GM23338 (cell line): Measurements from ENCODE around the gene LSP1. TPM values are rescaled to one million over a fixed set of nuclear protein-coding genes. Genes with fewer than 3 reads are reported as not detected.

Source experiments
- ATAC-seq: fragments of 200-7000 bp; cut with Tn5 transposase; 3 replicates; pipeline ENCODE4 v1.9.1; 2020
- DNase-seq: peaks from one replicate; pipeline ENCODE4 v3.0.0-alpha.2; 2015; ENCODE audit warnings: low spot score
- H2AFZ ChIP-seq: fragments of 200-600 bp; sonication (generic); 2 replicates; pipeline ENCODE4 v1.8.0; 2016; ENCODE audit warnings: antibody characterized with exemption, mild to moderate bottlenecking, moderate library complexity
- H3F3A ChIP-seq: fragments of 200-600 bp; sonication (generic); replicated peaks from 2 replicates; pipeline ENCODE4 v1.8.0; 2017; ENCODE audit warnings: antibody characterized with exemption, mixed run types, low read depth
- H3K27ac ChIP-seq: fragments of 200-600 bp; sonication (generic); 2 replicates; pipeline ENCODE4 v1.6.1; 2016; ENCODE audit warnings: low read depth
- H3K27me3 ChIP-seq: fragments of 200-600 bp; sonication (generic); 2 replicates; pipeline ENCODE4 v1.8.0; 2016; ENCODE audit warnings: mild to moderate bottlenecking, mixed run types, moderate library complexity; ENCODE audit not compliant: insufficient read depth
- H3K36me3 ChIP-seq: fragments of 200-600 bp; sonication (generic); 2 replicates; pipeline ENCODE4 v1.8.0; 2016; ENCODE audit warnings: mild to moderate bottlenecking; ENCODE audit not compliant: insufficient read depth
- H3K4me1 ChIP-seq: fragments of 200-600 bp; sonication (generic); 2 replicates; pipeline ENCODE4 v1.8.0; 2016; ENCODE audit warnings: mild to moderate bottlenecking, moderate library complexity; ENCODE audit not compliant: insufficient read depth
- H3K4me2 ChIP-seq: fragments of 200-600 bp; sonication (generic); 2 replicates; pipeline ENCODE4 v1.7.1; 2017; ENCODE audit warnings: mixed run types
- H3K4me3 ChIP-seq: fragments of 200-600 bp; sonication (generic); 2 replicates; pipeline ENCODE4 v1.6.1; 2016; ENCODE audit warnings: mixed run types
- H3K79me2 ChIP-seq: fragments of 200-600 bp; sonication (generic); replicated peaks from 2 replicates; pipeline ENCODE4 v1.8.0; 2017; ENCODE audit warnings: mild to moderate bottlenecking; ENCODE audit not compliant: insufficient read depth
- H3K9me2 ChIP-seq: fragments of 200-600 bp; sonication (generic); 2 replicates; pipeline ENCODE4 v1.8.0; 2017; ENCODE audit not compliant: insufficient read depth
- H4K20me1 ChIP-seq: fragments of 200-600 bp; sonication (generic); replicated peaks from 2 replicates; pipeline ENCODE4 v1.8.0; 2017; ENCODE audit warnings: mild to moderate bottlenecking; ENCODE audit not compliant: insufficient read depth
- H3K27ac Mint-ChIP-seq: 2 replicates; pipeline ENCODE4 v1.8.0; 2020; ENCODE audit warnings: inconsistent platforms, mild to moderate bottlenecking, moderate library complexity, mixed read lengths
- H3K27me3 Mint-ChIP-seq: 3 replicates; pipeline ENCODE4 v1.8.0; 2022; ENCODE audit warnings: low read depth, mild to moderate bottlenecking, moderate library complexity, mixed read lengths, inconsistent platforms; ENCODE audit not compliant: insufficient read depth, poor library complexity
- H3K36me3 Mint-ChIP-seq: 3 replicates; pipeline ENCODE4 v1.8.0; 2021; ENCODE audit warnings: low read depth, mild to moderate bottlenecking, inconsistent platforms, moderate library complexity, mixed read lengths
- H3K4me1 Mint-ChIP-seq: 3 replicates; pipeline ENCODE4 v1.8.0; 2020; ENCODE audit warnings: mild to moderate bottlenecking, inconsistent platforms, mixed read lengths
- H3K4me3 Mint-ChIP-seq: 3 replicates; pipeline ENCODE4 v1.8.0; 2021; ENCODE audit warnings: moderate library complexity, mild to moderate bottlenecking, inconsistent platforms, mixed read lengths
- H3K9me3 Mint-ChIP-seq: 3 replicates; pipeline ENCODE4 v1.8.0; 2020; ENCODE audit warnings: moderate library complexity, mild to moderate bottlenecking, inconsistent platforms, mixed read lengths
- CREB1 ChIP-seq: fragments of 250-450 bp; sonication (Bioruptor Pico); IDR thresholded peaks from 2 replicates; pipeline ENCODE4 v1.5.0; 2020; ENCODE audit warnings: low read depth, mild to moderate bottlenecking, moderate library complexity
- CTCF ChIP-seq, 2 experiments: fragments of 200-600 bp in 1 of 2; sonication (generic) in 1 of 2; conservative IDR thresholded peaks; 2 replicates each; pipeline versions ENCODE4 v1.5.1 to v1.6.1; 2016 to 2017; ENCODE audit warnings: antibody characterized with exemption in 2 of 2, low read depth in 2 of 2, mild to moderate bottlenecking in 2 of 2, moderate library complexity in 1 of 2
- ETS1 ChIP-seq: IDR thresholded peaks from 2 replicates; pipeline ENCODE4 v1.6.1; 2016; ENCODE audit warnings: antibody characterized with exemption
- EZH2 ChIP-seq: fragments of 200-600 bp; sonication (generic); IDR thresholded peaks from one replicate; pipeline ENCODE4 v1.8.0; 2017; ENCODE audit warnings: antibody characterized with exemption, mild to moderate bottlenecking, low read depth; ENCODE audit not compliant: unreplicated experiment
- EZH2phosphoT487 ChIP-seq: fragments of 200-600 bp; sonication (generic); IDR thresholded peaks from one replicate; pipeline ENCODE4 v1.8.1; 2018; ENCODE audit warnings: antibody characterized with exemption; ENCODE audit not compliant: unreplicated experiment
- JUNB ChIP-seq: IDR thresholded peaks from one replicate; pipeline ENCODE4 v1.6.1; 2016; ENCODE audit warnings: antibody characterized with exemption; ENCODE audit not compliant: unreplicated experiment
- NANOG ChIP-seq: IDR thresholded peaks from 2 replicates; pipeline ENCODE4 v1.6.1; 2016; ENCODE audit warnings: antibody characterized with exemption, borderline replicate concordance
- POLR2AphosphoS5 ChIP-seq: IDR thresholded peaks from 2 replicates; pipeline ENCODE4 v1.6.1; 2016; ENCODE audit warnings: antibody characterized with exemption, low read depth
- REST ChIP-seq: IDR thresholded peaks from one replicate; pipeline ENCODE4 v1.6.1; 2018; ENCODE audit warnings: antibody characterized with exemption; ENCODE audit not compliant: unreplicated experiment
- STAT1 ChIP-seq: IDR thresholded peaks from one replicate; pipeline ENCODE4 v1.6.1; 2016; ENCODE audit warnings: antibody characterized with exemption; ENCODE audit not compliant: unreplicated experiment
- ZNF114 ChIP-seq: fragments of 250-450 bp; sonication (Bioruptor Pico); IDR thresholded peaks from 2 replicates; pipeline ENCODE4 v1.5.0; 2020; ENCODE audit warnings: mild to moderate bottlenecking, moderate library complexity
- ZNF331 ChIP-seq: fragments of 250-450 bp; sonication (Bioruptor Pico); IDR thresholded peaks from 2 replicates; pipeline ENCODE4 v1.5.0; 2020; ENCODE audit warnings: low read depth, mild to moderate bottlenecking, moderate library complexity
- ZNF462 ChIP-seq: fragments of 250-450 bp; sonication (Bioruptor Pico); IDR thresholded peaks from 2 replicates; pipeline ENCODE4 v1.5.0; 2020; ENCODE audit warnings: mild to moderate bottlenecking, moderate library complexity
- polyA plus RNA-seq: library from polyadenylated mRNA; unstranded; fragments of >200 nt; fragmentation: Nextera tagmentation; extraction: Ambion mirVana; gene quantifications from 2 replicates; pipeline ENCODE4 v1.2.1, GENCODE V29; 2016
- total RNA-seq: library from RNA; depleted of rRNA; stranded (reverse); fragments of >200 nt; shearing (Covaris generic); gene quantifications from 2 replicates; pipeline ENCODE4 v1.2.3, GENCODE V29; 2014

LSP1 gene
- total and polyA plus RNA-seq, 2 experiments from 2014 or later = 0.84 TPM; not detected in 1

- no peaks in the 10 kb centered on the region for H3K9me2 ChIP-seq
- no peak overlapping the region for H3K4me2 ChIP-seq
- DNase-seq = no peak
- H3K36me3 ChIP-seq = no peaks in the 10 kb centered on the region
- H3K9me3 Mint-ChIP-seq = peaks cover 10% of the 10 kb centered on the region
- H3K27ac ChIP-seq = no peak overlapping the region
- peaks cover 2% of the 10 kb centered on the region for H3K27me3 Mint-ChIP-seq
- H3K79me2 ChIP-seq = no peaks in the 10 kb centered on the region
- H3K4me3 Mint-ChIP-seq = no peak overlapping the region
- H3K27ac Mint-ChIP-seq = no peak overlapping the region
- H2AFZ ChIP-seq = no peak overlapping the region
- H3K4me1 Mint-ChIP-seq = no peaks in the 10 kb centered on the region
- H4K20me1 ChIP-seq = no peaks in the 10 kb centered on the region
- TF ChIP-seq JUNB (no peak), ZNF462 (CRISPR knock-in tag) (no peak), REST (no peak), STAT1 (no peak), CREB1 (no peak), CTCF (conservative IDR thresholded peaks at IDR 0.05; ENCODE audit: low read depth in 2 of 2) (no peak), ZNF114 (CRISPR knock-in tag) (no peak), ZNF331 (CRISPR knock-in tag) (no peak), NANOG (no peak), POLR2AphosphoS5 (no peak), ETS1 (no peak), EZH2 (no peak), EZH2phosphoT487 (no peak)
- no peak overlapping the region for H3K4me3 ChIP-seq
- no peaks in the 10 kb centered on the region for H3F3A ChIP-seq
- H3K27me3 ChIP-seq = no peaks in the 10 kb centered on the region
- no peaks in the 10 kb centered on the region for H3K36me3 Mint-ChIP-seq
- no peak for ATAC-seq
- H3K4me1 ChIP-seq = no peaks in the 10 kb centered on the region
These were observed 37.6 kb upstream of the LSP1 start for GRCh38 chr11:1815311-1815710.
